Stimulated activated CD8-positive, alpha-beta memory T cell treated with anti-CD3 and anti-CD28 coated beads, Interleukin-7, amount 100 ng/mL, for 24 hours (primary cell): ENCODE measurements around the gene CTRB1.
"Not testable (repeated sequence)": the region's sequence is repeated elsewhere in the genome, so short reads cannot be mapped to it uniquely, and the experiment has no call there.

Source experiments
- DNase-seq: peaks from one replicate; pipeline ENCODE4 v3.0.0-alpha.2; 2020; ENCODE audit warnings: low read depth

CTRB1 gene

DNA sequence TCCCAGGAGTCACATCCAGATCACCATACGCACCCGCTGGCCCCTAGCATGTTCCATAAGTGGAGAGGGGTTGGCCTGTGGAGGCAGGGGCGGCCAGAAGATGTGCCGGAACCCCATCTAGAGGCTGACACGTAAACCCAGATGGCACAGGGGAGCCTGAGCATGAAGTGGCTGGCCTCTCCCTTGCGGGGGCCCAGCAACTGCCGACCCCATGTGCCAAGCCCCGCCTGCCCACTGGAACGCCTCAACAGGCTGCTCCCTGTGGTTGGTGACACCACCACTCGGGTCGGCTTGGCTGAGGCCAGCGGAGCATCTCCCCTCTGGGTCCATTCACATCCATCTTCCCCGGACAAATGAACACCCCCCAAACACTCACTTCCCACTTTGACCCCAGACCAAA, 23.2 kb downstream of the CTRB1 start:
- no peak for DNase-seq

GRCh38 chr16:75242436-75243078, 23.8 kb downstream of the CTRB1 start:
- DNase-seq, result not testable (repeated sequence)

DNA sequence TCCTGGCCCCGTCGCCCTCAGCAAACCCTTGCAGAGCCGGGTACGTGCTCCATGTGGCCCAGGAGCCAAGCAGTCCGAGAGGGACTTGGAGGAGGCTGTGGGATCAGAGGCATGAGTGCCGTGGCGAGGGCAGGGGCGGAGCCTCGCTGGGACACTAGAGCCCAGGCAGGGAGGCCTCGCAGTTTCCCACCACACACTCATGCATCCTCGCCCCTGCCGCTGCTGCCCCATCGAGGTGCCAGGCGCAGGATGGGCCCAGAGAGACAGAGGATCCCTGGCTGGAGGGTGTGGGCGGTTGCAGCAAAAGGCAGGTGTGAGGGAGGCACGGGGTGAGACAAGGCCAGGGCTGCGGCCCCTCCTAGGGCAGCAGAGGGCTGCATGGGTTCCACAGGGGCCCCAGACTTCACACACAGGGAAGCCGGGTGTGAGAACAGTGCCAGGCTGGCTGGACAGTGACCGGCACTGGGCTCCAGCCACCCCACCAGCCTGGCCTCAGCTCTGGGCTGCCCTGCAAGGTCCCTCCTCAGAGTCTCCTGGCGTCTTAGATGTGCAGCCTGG, 25.0 kb downstream of the CTRB1 start:
- no peak for DNase-seq

GRCh38 chr16:75244225-75244809, 25.5 kb downstream of the CTRB1 start:
- no peak for DNase-seq

DNA sequence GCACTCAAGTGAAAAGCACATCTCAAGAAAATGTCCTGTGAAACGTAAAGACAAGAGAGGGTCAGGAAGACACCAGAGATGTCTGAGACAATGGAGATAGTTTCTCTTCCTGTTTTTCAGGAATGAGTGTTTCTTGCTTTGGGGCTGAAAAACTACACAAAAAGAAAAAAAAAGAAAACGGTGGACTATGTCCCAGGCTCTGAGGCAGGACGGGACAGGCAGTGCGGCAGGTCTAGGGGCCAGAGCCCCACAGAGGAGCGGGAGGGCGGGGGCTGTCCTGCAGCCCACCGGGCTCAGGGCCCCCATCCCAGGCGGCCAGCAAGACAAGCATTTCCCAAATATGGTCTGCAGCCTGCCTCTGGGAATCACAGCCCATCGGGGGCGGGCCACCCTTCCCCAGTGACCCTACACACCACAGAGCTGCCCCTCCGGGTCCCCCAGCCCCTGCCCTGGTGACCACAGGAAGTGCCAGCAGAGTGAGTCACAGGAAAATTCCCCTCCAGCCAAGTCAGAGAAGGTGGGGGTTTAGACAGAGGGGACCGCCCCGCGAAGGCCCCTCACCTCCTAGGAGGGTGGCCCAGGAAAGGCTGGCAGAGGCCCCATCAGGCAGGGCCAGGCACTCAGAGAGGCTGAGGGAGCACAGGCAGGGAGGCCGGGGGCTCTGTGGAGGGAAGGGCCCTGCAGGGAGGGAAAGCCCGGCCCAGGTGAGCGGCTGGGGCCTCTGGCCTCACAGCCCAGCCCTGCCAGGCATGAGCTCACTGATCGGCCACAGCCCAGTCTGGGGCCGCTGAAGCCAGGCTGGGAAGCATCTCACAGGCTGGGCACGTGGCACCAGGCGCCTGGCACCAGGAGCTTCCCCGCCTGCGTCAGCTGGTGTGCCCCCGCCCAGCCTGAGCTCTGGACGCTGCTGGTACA, 26.3 kb downstream of the CTRB1 start:
- DNase-seq, result no peak

DNA sequence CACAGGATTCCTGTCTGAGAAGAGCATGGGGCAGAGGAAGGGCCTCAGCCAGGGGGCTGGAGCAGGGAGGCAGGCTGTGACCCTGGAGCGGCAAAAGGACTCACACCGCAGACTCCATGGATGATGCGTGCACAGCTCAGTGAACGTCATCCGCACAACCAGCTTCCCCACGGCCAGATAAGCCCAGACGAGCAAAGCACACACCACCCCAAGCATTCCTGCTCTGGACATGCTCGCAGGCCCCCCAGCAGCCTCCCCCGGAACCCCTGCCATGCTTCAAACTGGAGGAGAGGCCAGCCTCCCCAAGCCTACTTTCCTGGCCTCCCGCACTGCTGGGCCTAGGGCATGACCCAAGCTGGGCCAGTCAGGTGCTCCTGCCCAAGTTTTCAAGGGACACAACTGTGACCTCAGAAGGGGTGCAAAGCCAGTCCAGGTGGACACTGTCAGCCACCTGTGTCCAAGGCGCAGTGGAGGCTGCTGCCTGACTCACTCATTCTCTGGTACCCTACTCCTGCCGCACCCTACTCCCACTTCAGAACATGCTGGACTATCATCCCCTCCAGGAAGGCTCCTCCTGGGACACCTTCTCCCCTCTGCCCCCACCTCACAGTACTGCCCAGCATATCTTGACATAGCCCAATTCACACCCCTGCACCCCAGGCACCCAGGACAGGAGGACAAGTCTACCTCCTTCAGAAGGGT, 27.9 kb downstream of the CTRB1 start:
- DNase-seq, result no peak

GRCh38 chr16:75247249-75247648, 28.5 kb downstream of the CTRB1 start:
- DNase-seq, result no peak

- DNase-seq, result no peak
Observed at GRCh38 chr16:75248142-75248535, 29.4 kb downstream of the CTRB1 start.

GRCh38 chr16:75248536-75249380, 30.0 kb downstream of the CTRB1 start:
- no peak for DNase-seq

DNA sequence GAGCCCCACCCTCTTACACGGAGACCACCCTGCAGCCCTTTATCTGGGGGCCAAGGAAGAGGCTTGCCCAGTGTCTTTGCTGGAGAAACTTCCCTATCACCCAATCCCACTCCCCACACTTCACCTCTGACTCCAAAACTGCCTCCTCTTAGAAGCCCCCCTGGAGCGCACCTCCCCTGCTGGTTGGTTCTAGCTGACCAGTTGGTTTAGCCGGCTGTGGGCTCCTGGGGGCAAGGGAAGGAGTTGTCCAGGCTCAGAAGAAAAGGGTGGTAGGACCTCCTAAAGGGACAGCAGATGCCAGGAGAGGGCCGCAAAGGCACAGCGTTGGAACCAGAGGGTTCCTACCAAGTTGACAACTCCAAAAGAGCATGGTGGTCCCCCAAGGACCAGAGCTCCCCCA, 30.7 kb downstream of the CTRB1 start:
- DNase-seq, result no peak

- DNase-seq, result no peak
Observed at GRCh38 chr16:75250089-75250808, 31.5 kb downstream of the CTRB1 start.

DNA sequence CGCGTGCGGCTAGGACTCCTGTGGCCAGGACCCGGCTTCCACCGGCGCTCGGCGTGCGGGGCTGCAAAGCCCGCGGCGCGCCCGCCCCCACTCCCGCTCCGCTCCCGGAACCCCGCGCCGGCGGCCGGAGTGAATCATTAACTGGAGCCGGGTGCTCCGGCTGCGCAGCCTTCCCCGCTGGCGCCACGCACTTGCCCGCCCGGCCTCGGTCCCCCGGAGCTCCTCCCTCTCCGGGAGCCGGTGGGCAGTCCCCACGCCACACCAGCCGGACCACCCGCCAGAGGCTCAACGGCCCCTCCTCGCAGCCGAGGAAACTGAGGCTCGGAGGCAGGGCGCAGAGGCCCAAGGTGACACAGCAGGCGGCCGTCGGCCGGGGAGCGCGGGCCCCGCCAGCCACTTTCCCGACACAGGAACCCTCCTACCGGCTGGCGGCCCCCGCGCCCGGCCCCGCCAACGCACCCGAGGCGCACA, 32.1 kb downstream of the CTRB1 start:
- DNase-seq, result no peak

DNA sequence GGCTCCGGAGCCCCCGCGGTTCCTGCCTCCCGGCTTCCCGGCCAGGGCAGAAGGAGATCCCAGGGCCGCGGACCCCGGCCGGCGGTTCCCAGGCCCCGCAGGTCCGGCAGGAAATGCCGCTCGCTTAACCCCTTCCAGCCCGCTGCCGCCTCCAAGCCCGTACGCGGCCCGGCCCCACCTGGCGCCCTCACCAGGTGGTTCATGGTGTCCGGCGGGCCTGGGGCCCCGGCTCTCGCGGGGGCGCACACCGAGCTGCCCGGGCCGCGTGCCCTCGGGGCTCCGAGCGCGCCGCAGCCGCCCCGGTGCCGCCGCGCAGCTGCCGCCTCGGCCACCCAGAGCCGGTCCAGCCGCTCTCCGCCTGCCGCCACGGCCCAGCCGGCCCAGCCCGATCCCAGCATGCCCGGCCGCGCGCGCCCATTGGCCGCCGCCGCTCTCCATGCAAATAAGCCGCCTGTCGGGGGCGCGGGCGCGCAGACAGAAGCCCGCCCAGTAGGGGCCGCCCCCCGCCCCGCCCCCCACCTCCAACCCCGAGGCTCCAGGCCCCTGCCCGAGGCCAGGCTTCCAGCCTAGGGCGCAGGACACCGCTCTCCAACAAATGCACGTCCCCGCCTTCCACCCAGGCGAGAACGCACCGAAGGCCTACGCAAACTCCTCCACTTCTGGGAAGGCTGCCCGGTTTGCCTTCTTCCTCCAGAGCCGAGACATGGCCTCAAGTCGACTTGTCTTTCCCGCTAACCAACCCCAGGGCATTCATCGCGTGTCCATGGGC, 32.7 kb downstream of the CTRB1 start, which contains the start of gene BCAR1:
Gene BCAR1 (minus strand): TSS at position 345 of the 769 bp plus-strand sequence. CDS start 142 bp downstream, at position 203.
- no peak for DNase-seq

GRCh38 chr16:75252049-75252864, 33.5 kb downstream of the CTRB1 start:
- no peak for DNase-seq

DNA sequence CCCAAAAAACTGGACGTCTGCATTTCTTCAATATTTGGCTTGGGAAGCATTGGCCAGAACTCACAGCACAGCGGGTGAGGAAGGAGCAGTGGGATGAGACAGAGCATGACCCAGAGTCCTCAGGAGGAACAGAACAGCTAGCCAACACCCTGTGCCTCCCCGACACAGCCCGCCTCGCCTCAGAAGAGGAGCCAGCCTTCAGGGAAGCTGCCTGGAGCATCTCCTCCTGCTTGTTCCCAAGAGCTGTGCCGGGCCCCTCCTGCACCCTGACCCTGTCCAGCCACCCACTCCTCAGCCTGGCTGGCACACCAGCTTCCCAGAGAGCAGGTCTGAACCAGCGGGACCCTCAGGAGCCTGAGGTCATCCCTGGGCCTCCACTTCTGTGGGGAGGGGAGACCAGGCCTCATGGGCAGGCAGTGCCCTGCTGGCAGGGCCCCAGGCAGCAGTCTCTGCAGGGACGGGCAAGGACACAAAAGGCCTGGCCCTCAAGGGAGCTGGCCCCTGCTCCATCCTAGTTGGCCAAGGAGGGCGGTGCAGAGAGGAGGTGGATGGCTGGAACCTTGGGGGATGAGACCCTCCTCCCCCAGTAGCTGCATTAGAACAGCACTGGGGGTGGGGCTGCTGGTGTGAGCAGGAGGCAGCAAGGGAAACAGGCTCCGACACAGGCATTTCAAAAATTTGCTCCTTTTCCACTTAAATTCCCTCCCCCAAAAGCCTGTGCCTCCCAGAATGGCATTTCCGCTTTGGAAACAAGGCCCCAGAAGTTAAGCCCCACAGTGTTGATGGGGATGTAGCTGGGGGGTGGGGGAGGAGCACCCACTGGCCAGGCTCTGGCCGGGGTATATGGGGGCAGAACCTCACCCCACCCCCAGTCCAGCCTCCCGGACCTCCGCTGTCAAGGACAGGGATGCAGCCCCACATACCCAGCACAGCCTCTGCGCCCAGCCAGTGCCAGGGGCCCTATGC, 34.4 kb downstream of the CTRB1 start:
- no peak for DNase-seq

DNA sequence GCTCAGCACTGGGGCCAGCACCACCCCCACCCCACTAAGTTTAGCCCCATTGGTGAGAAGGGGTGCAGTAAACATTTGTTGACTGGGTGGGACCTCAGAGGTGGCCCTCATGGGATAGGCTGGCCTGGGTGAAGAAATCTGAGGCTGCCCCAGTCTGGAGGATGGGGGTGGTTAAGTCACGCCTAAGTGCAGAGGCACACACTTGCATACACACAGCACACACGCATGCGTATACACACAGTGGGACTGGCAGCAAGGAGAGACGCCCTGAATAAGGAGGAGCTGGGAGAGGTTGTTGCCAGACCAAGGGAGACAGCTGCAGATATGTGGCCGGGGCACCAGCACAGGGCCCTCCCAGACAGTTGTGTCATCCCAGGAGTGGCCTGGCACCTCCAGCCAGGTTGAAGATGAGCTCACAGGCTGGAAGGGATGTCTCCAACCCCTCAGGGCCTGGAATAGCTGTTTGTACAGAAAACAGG, 35.6 kb downstream of the CTRB1 start:
- no peak for DNase-seq

- no peak for DNase-seq
Observed at GRCh38 chr16:75256059-75256571, 37.3 kb downstream of the CTRB1 start.
